HL-60 (cell line): ENCODE data around the gene DLEC1.

Experiments used
- POLR2AphosphoS5 ChIP-seq: IDR thresholded peaks from 2 replicates; pipeline ENCODE4 v1.6.1; 2012; ENCODE audit warnings: low read depth
- TF ChIP-seq, protein P1 (sequence below): IDR thresholded peaks from one replicate; pipeline ENCODE4 v1.5.1; 2011; ENCODE audit warnings: low read length, control low read depth, inconsistent platforms; ENCODE audit not compliant: insufficient read depth
- TF ChIP-seq, protein P2 (sequence below): IDR thresholded peaks from 2 replicates; pipeline ENCODE4 v1.6.1; 2012; ENCODE audit warnings: low read depth; ENCODE audit not compliant: insufficient replicate concordance

DNA sequence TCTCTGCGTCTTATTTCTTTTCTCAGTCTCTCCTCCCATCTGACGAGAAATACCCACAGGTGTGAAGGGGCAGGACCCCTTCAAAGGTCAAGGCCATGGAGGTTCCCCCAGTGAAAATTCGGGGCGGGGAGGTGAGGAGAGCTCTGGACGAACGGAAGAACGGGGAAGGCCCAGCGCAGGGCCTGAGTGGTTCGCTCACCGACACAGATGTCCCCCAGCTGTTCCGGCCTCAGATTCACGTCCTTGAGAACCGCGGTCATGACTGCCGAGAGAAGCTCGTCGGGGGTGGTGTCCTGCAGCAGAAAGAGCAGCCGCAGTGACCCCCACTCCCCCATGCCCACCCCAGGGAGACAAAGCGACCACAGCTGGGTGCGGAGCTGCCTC, 97.4 kb downstream of the DLEC1 start:
- TF ChIP-seq, protein P1, sequence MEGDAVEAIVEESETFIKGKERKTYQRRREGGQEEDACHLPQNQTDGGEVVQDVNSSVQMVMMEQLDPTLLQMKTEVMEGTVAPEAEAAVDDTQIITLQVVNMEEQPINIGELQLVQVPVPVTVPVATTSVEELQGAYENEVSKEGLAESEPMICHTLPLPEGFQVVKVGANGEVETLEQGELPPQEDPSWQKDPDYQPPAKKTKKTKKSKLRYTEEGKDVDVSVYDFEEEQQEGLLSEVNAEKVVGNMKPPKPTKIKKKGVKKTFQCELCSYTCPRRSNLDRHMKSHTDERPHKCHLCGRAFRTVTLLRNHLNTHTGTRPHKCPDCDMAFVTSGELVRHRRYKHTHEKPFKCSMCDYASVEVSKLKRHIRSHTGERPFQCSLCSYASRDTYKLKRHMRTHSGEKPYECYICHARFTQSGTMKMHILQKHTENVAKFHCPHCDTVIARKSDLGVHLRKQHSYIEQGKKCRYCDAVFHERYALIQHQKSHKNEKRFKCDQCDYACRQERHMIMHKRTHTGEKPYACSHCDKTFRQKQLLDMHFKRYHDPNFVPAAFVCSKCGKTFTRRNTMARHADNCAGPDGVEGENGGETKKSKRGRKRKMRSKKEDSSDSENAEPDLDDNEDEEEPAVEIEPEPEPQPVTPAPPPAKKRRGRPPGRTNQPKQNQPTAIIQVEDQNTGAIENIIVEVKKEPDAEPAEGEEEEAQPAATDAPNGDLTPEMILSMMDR, result no peak
- TF ChIP-seq POLR2AphosphoS5, result no peak
- TF ChIP-seq, protein P2, sequence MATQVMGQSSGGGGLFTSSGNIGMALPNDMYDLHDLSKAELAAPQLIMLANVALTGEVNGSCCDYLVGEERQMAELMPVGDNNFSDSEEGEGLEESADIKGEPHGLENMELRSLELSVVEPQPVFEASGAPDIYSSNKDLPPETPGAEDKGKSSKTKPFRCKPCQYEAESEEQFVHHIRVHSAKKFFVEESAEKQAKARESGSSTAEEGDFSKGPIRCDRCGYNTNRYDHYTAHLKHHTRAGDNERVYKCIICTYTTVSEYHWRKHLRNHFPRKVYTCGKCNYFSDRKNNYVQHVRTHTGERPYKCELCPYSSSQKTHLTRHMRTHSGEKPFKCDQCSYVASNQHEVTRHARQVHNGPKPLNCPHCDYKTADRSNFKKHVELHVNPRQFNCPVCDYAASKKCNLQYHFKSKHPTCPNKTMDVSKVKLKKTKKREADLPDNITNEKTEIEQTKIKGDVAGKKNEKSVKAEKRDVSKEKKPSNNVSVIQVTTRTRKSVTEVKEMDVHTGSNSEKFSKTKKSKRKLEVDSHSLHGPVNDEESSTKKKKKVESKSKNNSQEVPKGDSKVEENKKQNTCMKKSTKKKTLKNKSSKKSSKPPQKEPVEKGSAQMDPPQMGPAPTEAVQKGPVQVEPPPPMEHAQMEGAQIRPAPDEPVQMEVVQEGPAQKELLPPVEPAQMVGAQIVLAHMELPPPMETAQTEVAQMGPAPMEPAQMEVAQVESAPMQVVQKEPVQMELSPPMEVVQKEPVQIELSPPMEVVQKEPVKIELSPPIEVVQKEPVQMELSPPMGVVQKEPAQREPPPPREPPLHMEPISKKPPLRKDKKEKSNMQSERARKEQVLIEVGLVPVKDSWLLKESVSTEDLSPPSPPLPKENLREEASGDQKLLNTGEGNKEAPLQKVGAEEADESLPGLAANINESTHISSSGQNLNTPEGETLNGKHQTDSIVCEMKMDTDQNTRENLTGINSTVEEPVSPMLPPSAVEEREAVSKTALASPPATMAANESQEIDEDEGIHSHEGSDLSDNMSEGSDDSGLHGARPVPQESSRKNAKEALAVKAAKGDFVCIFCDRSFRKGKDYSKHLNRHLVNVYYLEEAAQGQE, result no peak
